GM06990 (cell line): Measurements from ENCODE around the gene MRPL20.

Experiments used
- DNase-seq: peaks from one replicate; pipeline ENCODE4 v3.0.0-alpha.2; 2011; ENCODE audit not compliant: insufficient read length; ENCODE audit errors: extremely low read depth
- H3K27me3 ChIP-seq: replicated peaks from 2 replicates; pipeline ENCODE4 v1.6.0; 2011; ENCODE audit warnings: low read length; ENCODE audit not compliant: control insufficient read depth, insufficient read depth
- H3K36me3 ChIP-seq: 2 replicates; pipeline ENCODE4 v1.5.1; 2011; ENCODE audit warnings: low read length; ENCODE audit not compliant: control insufficient read depth, insufficient read depth
- H3K4me3 ChIP-seq: replicated peaks from 2 replicates; pipeline ENCODE4 v1.5.1; 2011; ENCODE audit warnings: low read depth, mild to moderate bottlenecking, control low read depth, low read length
- CTCF ChIP-seq: IDR thresholded peaks from 2 replicates; pipeline ENCODE4 v1.5.1; 2011; ENCODE audit warnings: low read length, control low read depth, mild to moderate bottlenecking, inconsistent platforms; ENCODE audit not compliant: insufficient read depth, poor library complexity, severe bottlenecking

MRPL20 gene

GRCh38 chr1:1381294-1381693, 25.8 kb downstream of the MRPL20 start:
- TF ChIP-seq CTCF: no peak
- Histone ChIP-seq H3K4me3 (no peak overlapping the region), H3K36me3 (peaks cover 6% of the 10 kb centered on the region), H3K27me3 (no peaks in the 10 kb centered on the region)
- no peak for DNase-seq

GRCh38 chr1:1380860-1381259, 26.2 kb downstream of the MRPL20 start:
- no peaks in the 10 kb centered on the region for H3K27me3 ChIP-seq
- DNase-seq: no peak
- no peak overlapping the region for H3K4me3 ChIP-seq
- TF ChIP-seq CTCF: no peak
- peaks cover 6% of the 10 kb centered on the region for H3K36me3 ChIP-seq

GRCh38 chr1:1377540-1378205, 29.4 kb downstream of the MRPL20 start:
- TF ChIP-seq CTCF: no peak
- H3K36me3 ChIP-seq: peaks cover 11% of the 10 kb centered on the region
- DNase-seq: no peak
- H3K4me3 ChIP-seq: no peak overlapping the region
- H3K27me3 ChIP-seq: no peaks in the 10 kb centered on the region

- no peak for TF ChIP-seq CTCF
- Histone ChIP-seq H3K4me3 (peak overlapping the region; percentile 97; the same call in 1 of the 2 replicates), H3K36me3 (peaks cover 13% of the 10 kb centered on the region), H3K27me3 (no peaks in the 10 kb centered on the region)
- no peak for DNase-seq
Measured at GRCh38 chr1:1376551-1377226, 30.4 kb downstream of the MRPL20 start.

- no peak for TF ChIP-seq CTCF
- H3K4me3 ChIP-seq: peak within 1 kb of the TSS; percentile 97
- peak; percentile 99 for DNase-seq
- peaks cover 11% of the 10 kb centered on the region for H3K36me3 ChIP-seq
- no peaks in the 10 kb centered on the region for H3K27me3 ChIP-seq
Measured at GRCh38 chr1:1374929-1375662, 32.0 kb downstream of the MRPL20 start, which contains the start of gene AURKAIP1. Gene AURKAIP1, minus strand, starts transcription at chr1:1375207. Its CDS starts 451 bp downstream, at chr1:1374756.
